SU-DHL-6 (cell line): ENCODE data around the gene DCAF5.

Source experiments
- H2AFZ ChIP-seq: fragments of 200-600 bp; sonication (generic); 2 replicates; pipeline ENCODE4 v1.6.1; 2014; ENCODE audit warnings: low read depth, mild to moderate bottlenecking, moderate library complexity, mixed read lengths, antibody characterized with exemption, low read length; ENCODE audit not compliant: severe bottlenecking
- H3F3A ChIP-seq: fragments of 200-600 bp; shearing (Covaris generic); 2 replicates; pipeline ENCODE4 v1.6.0; 2016; ENCODE audit warnings: antibody characterized with exemption, mild to moderate bottlenecking; ENCODE audit not compliant: insufficient read depth
- H3K27ac ChIP-seq: fragments of 200-600 bp; sonication (generic); 2 replicates; pipeline ENCODE4 v1.5.1; 2016; ENCODE audit warnings: low read depth, mild to moderate bottlenecking, low read length, moderate library complexity, mixed read lengths
- H3K27me3 ChIP-seq: fragments of 200-600 bp; sonication (generic), shearing (Covaris generic); 2 replicates; pipeline ENCODE4 v1.6.0; 2014; ENCODE audit warnings: mild to moderate bottlenecking, low read length
- H3K36me3 ChIP-seq: fragments of 200-600 bp; sonication (generic); 2 replicates; pipeline ENCODE4 v1.6.1; 2014; ENCODE audit warnings: mild to moderate bottlenecking, low read length, mixed read lengths
- H3K4me2 ChIP-seq: fragments of 300-600, 200-600 bp; shearing (Covaris generic), sonication (generic); 2 replicates; pipeline ENCODE4 v1.6.0; 2014; ENCODE audit warnings: low read length, low read depth, mild to moderate bottlenecking; ENCODE audit not compliant: poor library complexity, severe bottlenecking
- H3K4me3 ChIP-seq: fragments of 200-600 bp; sonication (generic); 2 replicates; pipeline ENCODE4 v1.5.1; 2014; ENCODE audit warnings: antibody characterized with exemption, low read length, mild to moderate bottlenecking, mixed read lengths; ENCODE audit not compliant: insufficient read depth, poor library complexity, severe bottlenecking
- H3K79me2 ChIP-seq: fragments of 200-600 bp; sonication (generic); 2 replicates; pipeline ENCODE4 v1.6.1; 2014; ENCODE audit warnings: mild to moderate bottlenecking, low read length, moderate library complexity; ENCODE audit not compliant: insufficient read depth
- H3K9ac ChIP-seq: fragments of 200-600 bp; sonication (generic); 2 replicates; pipeline ENCODE4 v1.7.0; 2014; ENCODE audit warnings: mild to moderate bottlenecking, low read length
- H3K9me2 ChIP-seq: fragments of 200-600 bp; sonication (generic); replicated peaks from 2 replicates; pipeline ENCODE4 v1.6.1; 2014; ENCODE audit warnings: low read length; ENCODE audit not compliant: insufficient read depth
- H3K9me3 ChIP-seq: fragments of 200-600 bp; sonication (generic); 2 replicates; pipeline ENCODE4 v1.6.1; 2014; ENCODE audit warnings: low read length, mixed read lengths; ENCODE audit not compliant: insufficient read depth
- H4K20me1 ChIP-seq: fragments of 200-600 bp; sonication (generic); 2 replicates; pipeline ENCODE4 v1.6.1; 2014; ENCODE audit warnings: low read depth, mild to moderate bottlenecking, antibody characterized with exemption, low read length, moderate library complexity, mixed read lengths
- EZH2phosphoT487 ChIP-seq: fragments of 200-600 bp; sonication (generic), shearing (Covaris generic); conservative IDR thresholded peaks from 2 replicates; pipeline ENCODE4 v1.6.1; 2018; ENCODE audit warnings: mild to moderate bottlenecking, antibody characterized with exemption, low read length, moderate library complexity, mixed read lengths
- TF ChIP-seq, protein P1 (sequence below): fragments of 200-600 bp; sonication (generic); IDR thresholded peaks from one replicate; pipeline ENCODE4 v1.5.1; 2017; ENCODE audit warnings: antibody characterized with exemption, mild to moderate bottlenecking, low read length, moderate library complexity; ENCODE audit not compliant: insufficient read depth, poor library complexity, severe bottlenecking

The DCAF5 gene

DNA sequence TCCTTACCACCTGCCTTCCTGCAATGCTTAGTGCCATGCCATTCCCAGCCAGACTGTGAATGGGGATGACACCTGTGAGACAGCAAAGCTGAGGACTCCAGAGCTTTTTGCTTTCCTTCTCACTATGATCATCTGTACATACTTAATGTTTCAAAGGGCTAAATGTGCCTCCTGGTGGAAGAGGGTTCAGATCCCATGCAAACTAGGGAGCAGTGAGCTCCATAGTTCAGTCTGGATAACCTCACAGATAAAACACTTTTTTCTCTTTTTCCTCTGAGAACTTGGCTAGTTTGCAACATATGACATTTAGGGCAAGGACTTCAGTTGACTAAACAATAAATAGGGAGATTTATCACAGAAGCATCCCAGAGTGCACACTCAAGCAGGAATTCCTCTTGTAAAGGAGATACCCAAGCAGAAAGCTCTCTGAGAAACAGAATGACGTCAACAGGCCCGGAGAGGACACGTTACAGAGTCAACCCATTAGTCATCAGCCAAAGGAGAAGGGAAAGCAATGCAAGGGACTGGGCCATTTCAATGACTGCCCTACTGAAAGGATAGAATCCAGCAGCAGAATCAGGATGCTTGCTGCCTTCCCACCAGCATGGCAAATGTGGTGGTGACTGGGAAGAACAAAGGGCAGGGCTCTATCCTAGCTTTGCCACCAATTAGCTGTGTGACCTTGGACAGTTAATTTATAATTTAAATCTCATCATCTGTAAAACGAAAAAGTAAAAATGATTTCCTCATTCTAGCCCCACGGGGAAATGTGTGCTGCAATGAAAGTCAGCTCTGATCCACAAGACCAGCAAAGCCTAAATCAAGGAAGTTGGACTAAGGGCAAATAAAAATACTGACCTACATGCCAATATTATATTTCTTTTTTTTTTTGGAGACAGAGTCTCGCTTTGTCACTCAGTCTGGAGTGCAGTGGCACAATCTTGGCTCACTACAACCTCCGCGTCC is 93.0 kb downstream of the DCAF5 start:
- H3K79me2 ChIP-seq, result no peaks in the 10 kb centered on the region

DNA sequence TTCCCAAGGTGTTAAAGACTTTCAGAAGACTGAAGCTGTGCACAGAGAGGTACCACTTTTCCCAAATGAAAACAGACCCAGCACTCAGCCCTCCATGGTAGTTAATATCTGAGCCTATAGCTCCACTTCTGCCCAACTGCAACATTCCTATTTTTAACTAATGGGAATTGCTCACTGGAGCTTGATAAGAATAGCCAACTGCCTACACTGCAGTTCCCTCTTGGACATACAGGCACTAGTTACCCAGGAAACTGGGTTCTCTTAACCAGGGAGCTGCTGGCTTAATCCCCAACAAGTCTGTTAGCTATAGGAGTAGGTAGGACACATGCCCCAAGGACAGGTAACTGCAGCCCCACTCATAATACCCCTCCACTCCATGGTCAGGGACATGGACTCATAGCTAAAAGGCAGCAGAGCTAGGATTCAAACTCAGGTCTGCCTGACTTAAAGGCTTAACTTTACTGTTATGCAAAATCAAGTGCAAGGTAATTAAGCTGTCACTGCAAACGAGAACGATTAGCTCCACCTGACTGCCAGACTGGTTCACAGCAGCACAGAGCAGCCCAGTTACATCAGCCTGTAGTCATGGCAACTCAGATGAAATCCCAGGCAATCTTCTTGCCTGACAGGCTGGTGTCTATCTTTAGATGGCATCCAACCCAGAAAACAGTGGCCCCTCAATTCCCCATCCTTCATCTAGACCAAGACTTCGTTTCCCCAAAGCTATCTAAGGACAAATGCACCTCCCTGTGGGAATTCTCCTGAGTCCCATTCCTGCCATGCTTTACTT is 96.7 kb downstream of the DCAF5 start:
- no peaks in the 10 kb centered on the region for H3K9me3 ChIP-seq
- no peak overlapping the region for H3K27ac ChIP-seq
- no peaks in the 10 kb centered on the region for H3F3A ChIP-seq
- no peaks in the 10 kb centered on the region for H3K79me2 ChIP-seq
- H2AFZ ChIP-seq, result no peak overlapping the region
- no peaks in the 10 kb centered on the region for H3K36me3 ChIP-seq
- H4K20me1 ChIP-seq, result no peaks in the 10 kb centered on the region
- H3K9ac ChIP-seq, result no peak overlapping the region
- H3K4me3 ChIP-seq, result no peak overlapping the region
- H3K27me3 ChIP-seq, result no peaks in the 10 kb centered on the region
- H3K9me2 ChIP-seq, result no peaks in the 10 kb centered on the region
- H3K4me2 ChIP-seq, result no peak overlapping the region
- TF ChIP-seq, protein P1, sequence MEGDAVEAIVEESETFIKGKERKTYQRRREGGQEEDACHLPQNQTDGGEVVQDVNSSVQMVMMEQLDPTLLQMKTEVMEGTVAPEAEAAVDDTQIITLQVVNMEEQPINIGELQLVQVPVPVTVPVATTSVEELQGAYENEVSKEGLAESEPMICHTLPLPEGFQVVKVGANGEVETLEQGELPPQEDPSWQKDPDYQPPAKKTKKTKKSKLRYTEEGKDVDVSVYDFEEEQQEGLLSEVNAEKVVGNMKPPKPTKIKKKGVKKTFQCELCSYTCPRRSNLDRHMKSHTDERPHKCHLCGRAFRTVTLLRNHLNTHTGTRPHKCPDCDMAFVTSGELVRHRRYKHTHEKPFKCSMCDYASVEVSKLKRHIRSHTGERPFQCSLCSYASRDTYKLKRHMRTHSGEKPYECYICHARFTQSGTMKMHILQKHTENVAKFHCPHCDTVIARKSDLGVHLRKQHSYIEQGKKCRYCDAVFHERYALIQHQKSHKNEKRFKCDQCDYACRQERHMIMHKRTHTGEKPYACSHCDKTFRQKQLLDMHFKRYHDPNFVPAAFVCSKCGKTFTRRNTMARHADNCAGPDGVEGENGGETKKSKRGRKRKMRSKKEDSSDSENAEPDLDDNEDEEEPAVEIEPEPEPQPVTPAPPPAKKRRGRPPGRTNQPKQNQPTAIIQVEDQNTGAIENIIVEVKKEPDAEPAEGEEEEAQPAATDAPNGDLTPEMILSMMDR, result no peak
- no peak for TF ChIP-seq EZH2phosphoT487

More for the DNA sequence above, 93.0 kb downstream of the DCAF5 start:
- Histone ChIP-seq H3K36me3 (no peaks in the 10 kb centered on the region), H4K20me1 (no peaks in the 10 kb centered on the region), H3K4me2 (no peak overlapping the region), H2AFZ (no peak overlapping the region), H3K27me3 (no peaks in the 10 kb centered on the region), H3F3A (no peaks in the 10 kb centered on the region), H3K9me2 (no peaks in the 10 kb centered on the region), H3K4me3 (no peak overlapping the region), H3K9ac (no peak overlapping the region), H3K9me3 (no peaks in the 10 kb centered on the region), H3K27ac (no peak overlapping the region)
- TF ChIP-seq, protein P1, result no peak
- TF ChIP-seq EZH2phosphoT487, result no peak

DNA sequence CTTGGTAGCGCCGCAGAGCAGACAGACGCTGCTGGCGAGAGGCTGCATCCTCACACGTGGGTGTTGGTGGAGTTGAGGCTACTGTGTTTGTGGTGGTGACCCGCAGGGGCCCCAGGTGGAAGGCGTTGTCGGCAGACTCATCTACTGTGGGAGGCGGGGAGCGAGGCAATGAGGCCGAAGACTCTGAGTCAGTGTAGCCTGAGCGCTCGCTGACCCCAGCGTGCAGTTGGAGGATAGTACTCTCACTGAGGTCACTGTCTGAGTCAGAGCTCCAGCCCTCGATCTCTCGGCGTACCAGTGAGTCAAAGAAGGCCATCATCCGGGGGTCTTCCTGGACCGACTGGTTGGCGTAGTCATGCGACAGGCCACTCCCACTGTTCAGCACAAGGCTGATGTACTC is 97.8 kb downstream of the DCAF5 start:
- Histone ChIP-seq H3K36me3 (no peaks in the 10 kb centered on the region), H3K4me3 (no peak overlapping the region), H3K9me2 (no peaks in the 10 kb centered on the region), H3K79me2 (no peaks in the 10 kb centered on the region), H3K27ac (no peak overlapping the region), H3K9me3 (no peaks in the 10 kb centered on the region), H3K27me3 (no peaks in the 10 kb centered on the region), H2AFZ (no peak overlapping the region), H3F3A (no peaks in the 10 kb centered on the region), H3K9ac (no peak overlapping the region), H4K20me1 (no peaks in the 10 kb centered on the region), H3K4me2 (no peak overlapping the region)
- no peak for TF ChIP-seq EZH2phosphoT487
- TF ChIP-seq, protein P1, result no peak
